Mesendoderm (in vitro differentiated cells): Measurements from ENCODE around the gene MAST1.
"Not testable (repeated sequence)": the region's sequence is repeated elsewhere in the genome, so short reads cannot be mapped to it uniquely, and the experiment has no call there.

Source experiments
- DNase-seq: peaks from one replicate; pipeline ENCODE4 v3.0.0; 2013
- H2AK5ac ChIP-seq: 2 replicates; pipeline ENCODE4 v1.6.1; 2013; ENCODE audit warnings: low read length, inconsistent platforms
- H2BK120ac ChIP-seq: 2 replicates; pipeline ENCODE4 v1.6.1; 2013; ENCODE audit warnings: low read depth, mild to moderate bottlenecking, low read length, moderate library complexity, mixed read lengths
- H2BK15ac ChIP-seq: replicated peaks from 2 replicates; pipeline ENCODE4 v1.6.1; 2013; ENCODE audit warnings: low read depth, mild to moderate bottlenecking, moderate library complexity
- H2BK5ac ChIP-seq: 2 replicates; pipeline ENCODE4 v1.6.1; 2013; ENCODE audit warnings: low read length, inconsistent platforms
- H3K18ac ChIP-seq: 2 replicates; pipeline ENCODE4 v1.6.1; 2013; ENCODE audit warnings: mild to moderate bottlenecking, low read length, mixed read lengths
- H3K23ac ChIP-seq: one replicate; pipeline ENCODE4 v1.6.1; 2013; ENCODE audit warnings: low read length
- H3K27ac ChIP-seq: 2 replicates; pipeline ENCODE4 v1.5.1; 2013; ENCODE audit warnings: low read depth, mild to moderate bottlenecking, inconsistent platforms, low read length, moderate library complexity
- H3K27me3 ChIP-seq: 2 replicates; pipeline ENCODE4 v1.6.1; 2013; ENCODE audit warnings: low read length, control low read depth, mild to moderate bottlenecking, inconsistent platforms; ENCODE audit not compliant: insufficient read depth, poor library complexity
- H3K36me3 ChIP-seq: 2 replicates; pipeline ENCODE4 v1.6.1; 2013; ENCODE audit warnings: low read length, inconsistent platforms; ENCODE audit not compliant: control insufficient read depth, insufficient read depth
- H3K4ac ChIP-seq: one replicate; pipeline ENCODE4 v1.6.1; 2013; ENCODE audit warnings: low read depth, mild to moderate bottlenecking, low read length, moderate library complexity
- H3K4me1 ChIP-seq: 2 replicates; pipeline ENCODE4 v1.6.1; 2013; ENCODE audit warnings: low read depth, low read length, inconsistent platforms; ENCODE audit not compliant: control insufficient read depth
- H3K4me2 ChIP-seq: 2 replicates; pipeline ENCODE4 v1.6.1; 2013; ENCODE audit warnings: low read length
- H3K4me3 ChIP-seq: 2 replicates; pipeline ENCODE4 v1.5.1; 2013; ENCODE audit warnings: mild to moderate bottlenecking, low read length
- H3K56ac ChIP-seq: one replicate; pipeline ENCODE4 v1.6.1; 2013; ENCODE audit warnings: low read length
- H3K79me1 ChIP-seq: 2 replicates; pipeline ENCODE4 v1.6.1; 2013; ENCODE audit warnings: low read length, inconsistent platforms
- H3K79me2 ChIP-seq: 2 replicates; pipeline ENCODE4 v1.6.1; 2013; ENCODE audit warnings: mild to moderate bottlenecking, low read length; ENCODE audit not compliant: control insufficient read depth, insufficient read depth
- H3K9ac ChIP-seq: 2 replicates; pipeline ENCODE4 v1.6.1; 2013; ENCODE audit warnings: low read length, inconsistent platforms
- H4K5ac ChIP-seq: one replicate; pipeline ENCODE4 v1.6.1; 2013; ENCODE audit warnings: low read length
- H4K8ac ChIP-seq: one replicate; pipeline ENCODE4 v1.6.1; 2013; ENCODE audit warnings: low read depth, mild to moderate bottlenecking, control low read depth, low read length, moderate library complexity
- WGBS: extraction: QIAGEN DNeasy Blood & Tissue Kit; methylation state at CpG from one replicate; pipeline ENCODE4 v1.1.7; 2013; ENCODE audit warnings: low lambda C conversion rate, missing lambda C conversion rate; ENCODE audit not compliant: insufficient coverage; ENCODE audit errors: extremely low coverage; 5-methylcytosine and 5-hydroxymethylcytosine counted together

MAST1 gene

DNA sequence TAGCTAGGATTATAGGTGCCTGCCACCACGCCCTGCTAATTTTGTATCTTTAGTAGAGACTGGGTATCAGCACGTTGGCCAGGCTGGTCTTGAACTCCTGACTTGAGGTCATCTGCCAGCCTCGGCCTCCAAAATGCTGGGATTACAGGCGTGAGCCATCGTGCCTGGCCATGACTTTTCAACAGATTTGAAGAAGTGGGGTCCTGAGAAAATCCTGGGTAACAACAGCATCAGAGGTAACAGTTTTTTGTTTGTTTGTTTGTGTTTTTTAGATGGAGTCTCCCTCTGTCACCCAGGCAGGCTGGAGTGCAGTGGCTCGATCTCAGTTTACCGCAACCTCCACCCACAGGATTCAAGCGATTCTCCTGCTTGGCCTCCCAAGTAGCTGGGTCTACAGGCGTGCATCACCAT, 43.3 kb upstream of the MAST1 start:
- H2AK5ac ChIP-seq, result no peak overlapping the region
- DNase-seq, result no peak
- no CpG with 5 or more reads among the region's 9 CpGs for WGBS
- H3K79me2 ChIP-seq, result peaks cover 1% of the 10 kb centered on the region
- H3K4ac ChIP-seq, result no peak overlapping the region
- peaks cover 11% of the 10 kb centered on the region for H3K4me1 ChIP-seq
- H3K4me3 ChIP-seq, result no peak overlapping the region
- no peak overlapping the region for H3K27ac ChIP-seq
- no peak overlapping the region for H2BK5ac ChIP-seq
- H3K79me1 ChIP-seq, result peaks cover 2% of the 10 kb centered on the region
- H3K18ac ChIP-seq, result no peak overlapping the region
- H3K23ac ChIP-seq, result no peak overlapping the region
- no peak overlapping the region for H4K5ac ChIP-seq
- H3K4me2 ChIP-seq, result no peak overlapping the region
- H3K56ac ChIP-seq, result no peak overlapping the region
- H2BK15ac ChIP-seq, result no peak overlapping the region
- H3K27me3 ChIP-seq, result no peaks in the 10 kb centered on the region
- no peak overlapping the region for H3K9ac ChIP-seq
- H2BK120ac ChIP-seq, result no peak overlapping the region
- H3K36me3 ChIP-seq, result peaks cover 2% of the 10 kb centered on the region
- H4K8ac ChIP-seq, result no peak overlapping the region

- DNase-seq, result peak; percentile 94
- no CpG with 5 or more reads among the region's 18 CpGs for WGBS
- H4K5ac ChIP-seq, result no peak overlapping the region
- H2BK15ac ChIP-seq, result no peak overlapping the region
- peak overlapping the region; percentile 35 for H3K9ac ChIP-seq
- peaks cover 4% of the 10 kb centered on the region for H3K79me2 ChIP-seq
- H3K23ac ChIP-seq, result no peak overlapping the region
- H3K56ac ChIP-seq, result peak overlapping the region; percentile 6
- H4K8ac ChIP-seq, result no peak overlapping the region
- no peak overlapping the region for H3K4me3 ChIP-seq
- no peak overlapping the region for H3K4me2 ChIP-seq
- no peak overlapping the region for H3K18ac ChIP-seq
- no peak overlapping the region for H2BK5ac ChIP-seq
- peaks cover 7% of the 10 kb centered on the region for H3K79me1 ChIP-seq
- peaks cover 6% of the 10 kb centered on the region for H3K4me1 ChIP-seq
- no peak overlapping the region for H3K4ac ChIP-seq
- H2BK120ac ChIP-seq, result no peak overlapping the region
- no peaks in the 10 kb centered on the region for H3K27me3 ChIP-seq
- H3K36me3 ChIP-seq, result peaks cover 2% of the 10 kb centered on the region
- no peak overlapping the region for H2AK5ac ChIP-seq
- H3K27ac ChIP-seq, result no peak overlapping the region
These were observed 41.9 kb upstream of the MAST1 start for GRCh38 chr19:12796146-12797071.

- Histone ChIP-seq H3K18ac (no peak overlapping the region), H3K27ac (no peak overlapping the region), H4K5ac (no peak overlapping the region), H2BK5ac (no peak overlapping the region), H3K4me1 (peaks cover 6% of the 10 kb centered on the region), H3K27me3 (no peaks in the 10 kb centered on the region), H2BK120ac (no peak overlapping the region), H2AK5ac (no peak overlapping the region), H2BK15ac (no peak overlapping the region), H3K79me2 (peaks cover 4% of the 10 kb centered on the region), H3K56ac (no peak overlapping the region), H3K4me2 (no peak overlapping the region), H3K79me1 (peaks cover 7% of the 10 kb centered on the region), H3K4ac (no peak overlapping the region), H3K9ac (no peak overlapping the region), H3K36me3 (peaks cover 2% of the 10 kb centered on the region), H4K8ac (no peak overlapping the region), H3K23ac (no peak overlapping the region), H3K4me3 (no peak overlapping the region)
- no CpG with 5 or more reads among the region's 6 CpGs for WGBS
- no peak for DNase-seq
These were observed 41.2 kb upstream of the MAST1 start for GRCh38 chr19:12797141-12797587.

DNA sequence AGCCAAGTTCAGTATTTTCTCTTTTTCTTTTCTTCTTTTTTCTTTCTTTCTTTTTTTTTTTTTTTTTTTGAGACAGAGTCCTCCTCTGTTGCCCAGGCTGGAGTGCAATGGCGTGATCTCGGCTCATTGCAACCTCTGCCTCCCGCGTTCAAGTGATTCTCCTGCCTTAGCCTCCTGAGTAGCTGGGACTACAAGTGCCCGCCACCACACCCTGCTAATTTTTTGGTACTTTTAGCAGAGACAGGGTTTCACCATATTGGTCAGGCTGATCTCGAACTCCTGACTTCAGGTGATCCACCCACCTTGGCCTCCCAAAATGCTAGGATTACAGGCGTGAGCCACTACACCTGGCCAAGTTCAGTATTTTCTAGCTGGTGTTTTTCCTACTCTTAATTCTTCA, 40.7 kb upstream of the MAST1 start:
- H3K23ac ChIP-seq, H3K4me2 ChIP-seq, H3K4me3 ChIP-seq, H3K79me2 ChIP-seq, H3K4me1 ChIP-seq, H3K27ac ChIP-seq, H2BK15ac ChIP-seq, H3K9ac ChIP-seq, H3K27me3 ChIP-seq, H3K56ac ChIP-seq, H2BK120ac ChIP-seq, H3K18ac ChIP-seq, H3K79me1 ChIP-seq, DNase-seq, H4K5ac ChIP-seq, H3K36me3 ChIP-seq, H2BK5ac ChIP-seq, H3K4ac ChIP-seq, H2AK5ac ChIP-seq, H4K8ac ChIP-seq: not testable (repeated sequence)
- WGBS, result no CpG with 5 or more reads among the region's 7 CpGs

- Histone ChIP-seq H3K9ac (no peak overlapping the region), H3K36me3 (peaks cover 2% of the 10 kb centered on the region), H3K27ac (no peak overlapping the region), H3K27me3 (no peaks in the 10 kb centered on the region), H4K5ac (no peak overlapping the region), H3K79me1 (peaks cover 5% of the 10 kb centered on the region), H3K4me2 (no peak overlapping the region), H2BK15ac (no peak overlapping the region), H3K79me2 (peaks cover 3% of the 10 kb centered on the region), H3K23ac (no peak overlapping the region), H3K4ac (no peak overlapping the region), H2BK5ac (no peak overlapping the region), H3K4me1 (peaks cover 6% of the 10 kb centered on the region), H3K18ac (no peak overlapping the region), H3K56ac (no peak overlapping the region), H4K8ac (no peak overlapping the region), H3K4me3 (no peak overlapping the region), H2AK5ac (no peak overlapping the region), H2BK120ac (no peak overlapping the region)
- no CpG with 5 or more reads among the region's 18 CpGs for WGBS
- DNase-seq, result no peak
These were observed 38.4 kb upstream of the MAST1 start for GRCh38 chr19:12799742-12800465.
